GM12892 (cell line): ENCODE results near the gene ERFL.
A peak's percentile ranks its signal among the peaks of the same experiment; 100 is the strongest.

ENCODE experiments used
- DNase-seq: peaks from one replicate; pipeline ENCODE4 v3.0.0; 2011; ENCODE audit not compliant: insufficient read length
- FAIRE-seq: peaks from 2 replicates; lab custom pipeline; 2011; peaks lifted over from hg19 to GRCh38; lab: Jason Lieb, UNC
- POLR2A ChIP-seq: IDR thresholded peaks from 2 replicates; pipeline ENCODE4 v1.6.1; 2011; ENCODE audit warnings: low read depth, low read length, control low read depth
- POLR2AphosphoS5 ChIP-seq: IDR thresholded peaks from 2 replicates; pipeline ENCODE4 v1.6.1; 2011; ENCODE audit warnings: low read depth, low read length, control low read depth
- TAF1 ChIP-seq: IDR thresholded peaks from 2 replicates; pipeline ENCODE4 v1.6.1; 2011; ENCODE audit warnings: low read depth, mild to moderate bottlenecking, control low read depth, low read length, borderline replicate concordance

The ERFL gene

DNA sequence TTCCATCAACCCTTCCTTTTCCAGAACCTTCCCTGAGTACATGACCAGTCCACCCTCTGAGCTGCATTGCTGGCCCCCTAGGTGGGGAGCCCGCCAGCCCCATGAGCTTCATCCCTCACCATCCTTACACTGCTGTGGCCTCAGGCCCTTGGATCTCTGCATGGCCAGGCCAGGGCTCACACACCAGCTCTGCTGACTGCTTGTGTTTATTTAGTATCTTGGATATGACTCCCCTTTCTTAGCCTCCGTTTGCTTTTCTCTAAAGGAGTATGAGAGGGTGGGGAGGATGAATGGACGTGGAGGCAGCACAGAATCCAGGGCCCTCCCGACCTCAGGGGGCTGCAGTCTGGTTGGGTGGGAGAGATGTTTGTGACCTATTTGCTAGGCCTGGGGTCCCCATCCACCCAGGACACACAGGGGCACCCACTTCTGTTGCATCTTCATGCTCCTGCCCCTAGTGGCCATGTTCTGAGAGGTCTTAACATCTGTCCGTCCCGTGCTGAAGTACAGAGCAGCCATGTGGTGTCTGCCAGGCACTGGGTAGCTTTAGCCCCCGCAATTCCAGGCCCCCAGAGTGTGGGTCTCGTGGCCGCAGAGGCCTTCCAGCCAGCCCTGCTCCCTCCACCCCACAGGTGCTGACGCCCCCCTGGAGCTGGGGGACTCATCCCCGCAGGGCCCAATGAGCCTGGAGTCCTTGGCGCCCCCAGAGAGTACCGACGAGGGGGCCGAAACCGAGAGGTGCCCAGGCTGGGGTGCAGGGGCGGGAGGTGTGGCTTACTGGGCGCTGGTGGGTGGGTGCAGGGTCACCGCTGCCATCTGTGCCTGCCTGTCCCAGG, 32.3 kb downstream of the ERFL start:
- DNase-seq (no peak), FAIRE-seq (no peak)
- TF ChIP-seq POLR2A (no peak), POLR2AphosphoS5 (no peak), TAF1 (no peak)

DNA sequence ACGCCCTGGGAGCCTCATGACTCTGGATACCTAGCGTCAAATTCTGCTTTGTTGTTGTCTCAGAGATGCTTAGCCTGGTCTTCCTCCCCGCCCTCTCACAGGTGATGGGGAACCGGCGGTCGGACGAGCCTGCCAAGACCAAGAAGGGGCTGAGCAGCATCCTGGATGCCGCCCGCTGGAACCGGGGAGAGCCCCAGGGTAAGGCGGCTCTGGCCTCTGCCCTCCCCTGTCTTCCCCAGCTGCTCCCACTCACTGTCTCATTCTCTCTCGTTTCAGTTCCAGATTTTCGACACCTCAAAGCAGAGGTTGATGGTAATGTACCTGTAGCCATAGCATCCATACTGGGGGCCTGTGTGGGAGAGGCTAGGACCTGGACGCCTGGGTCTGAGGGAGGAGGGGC, 33.9 kb downstream of the ERFL start:
- FAIRE-seq = no peak
- TF ChIP-seq POLR2A (no peak), POLR2AphosphoS5 (no peak), TAF1 (no peak)

DNA sequence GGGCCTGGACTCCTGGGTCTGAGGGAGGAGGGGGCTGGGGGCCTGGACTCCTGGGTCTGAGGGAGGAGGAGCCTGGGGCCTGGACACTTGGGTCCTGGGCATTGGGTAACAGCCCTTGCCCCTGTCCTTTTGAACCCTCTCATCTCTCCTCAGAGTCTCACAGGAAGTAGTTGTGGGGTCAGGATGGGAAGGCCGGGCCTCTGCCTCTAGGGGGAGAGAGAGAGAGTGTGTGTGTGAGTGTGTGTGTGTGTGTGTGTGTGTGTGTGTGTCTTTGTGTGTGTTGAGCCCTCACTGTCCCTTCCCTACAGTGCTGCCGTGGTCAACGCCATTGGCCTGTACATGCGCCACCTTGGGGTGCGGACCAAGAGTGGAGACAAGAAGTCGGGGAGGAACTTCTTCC, 34.4 kb downstream of the ERFL start:
- TF ChIP-seq POLR2AphosphoS5 (no peak), POLR2A (no peak), TAF1 (no peak)
- FAIRE-seq = peak; percentile 21
- no peak for DNase-seq

More for the DNA sequence above, 33.9 kb downstream of the ERFL start:
- DNase-seq = no peak

DNA sequence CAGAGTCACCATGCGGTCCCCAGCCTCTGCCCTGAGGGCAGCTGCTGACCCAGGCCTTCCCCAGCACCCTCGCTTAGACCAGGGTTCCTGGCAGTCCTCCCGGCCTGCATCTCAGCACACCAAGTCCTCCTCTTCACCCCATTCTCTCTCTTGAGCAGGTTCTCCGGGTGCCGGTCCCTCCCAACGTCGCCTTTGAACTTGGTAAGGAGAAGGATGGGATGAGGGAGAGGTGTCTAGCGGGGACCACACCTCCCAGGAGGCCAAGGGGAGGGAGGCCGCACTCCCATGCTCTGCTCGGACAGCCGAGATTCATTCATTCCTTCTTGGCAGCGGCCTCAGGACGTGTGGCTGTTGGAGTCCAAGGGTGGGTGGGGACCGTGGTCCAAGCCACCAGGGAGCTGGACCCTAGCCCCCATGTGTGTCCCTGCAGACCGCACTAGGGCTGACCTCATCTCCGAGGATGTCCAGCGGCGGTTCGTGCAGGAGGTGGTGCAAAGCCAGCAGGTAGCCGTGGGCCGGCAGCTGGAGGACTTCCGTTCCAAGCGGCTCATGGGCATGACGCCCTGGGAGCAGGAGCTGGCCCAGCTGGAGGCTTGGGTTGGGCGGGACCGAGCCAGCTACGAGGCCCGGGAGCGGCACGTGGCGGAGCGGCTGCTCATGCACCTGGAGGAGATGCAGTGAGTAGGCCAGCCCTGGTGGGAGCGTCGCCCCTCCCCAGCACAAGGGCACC, 35.9 kb downstream of the ERFL start:
- no peak for FAIRE-seq
- no peak for TF ChIP-seq POLR2A
- no peak for TF ChIP-seq POLR2AphosphoS5
- TF ChIP-seq TAF1 = no peak
- no peak for DNase-seq

DNA sequence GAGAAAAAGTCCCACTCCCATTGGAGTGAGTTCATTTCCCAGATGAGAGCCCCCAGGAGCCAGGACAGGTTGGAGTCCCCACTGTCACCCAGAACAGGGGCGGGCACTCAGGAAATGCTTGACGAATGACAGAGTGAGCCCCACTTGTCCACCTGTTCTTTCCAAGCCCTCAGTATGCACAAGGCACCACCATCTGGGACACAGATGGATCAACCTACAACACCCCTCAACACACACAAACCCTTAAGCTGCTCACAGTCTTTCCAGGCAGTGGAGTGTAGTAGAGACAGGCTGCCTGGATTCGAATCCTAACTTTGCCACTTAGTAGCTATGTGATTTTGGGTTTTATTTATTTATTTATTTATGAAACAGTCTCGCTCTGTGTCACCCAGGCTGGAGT, 37.3 kb downstream of the ERFL start:
- DNase-seq (no peak), FAIRE-seq (no peak)
- TF ChIP-seq POLR2AphosphoS5 = 0 out of 2 replicates have a peak, but pooled peaks have one; percentile 35
- no peak for TF ChIP-seq TAF1
- TF ChIP-seq POLR2A = peak; percentile 29; the same call in 1 of the 2 replicates

DNA sequence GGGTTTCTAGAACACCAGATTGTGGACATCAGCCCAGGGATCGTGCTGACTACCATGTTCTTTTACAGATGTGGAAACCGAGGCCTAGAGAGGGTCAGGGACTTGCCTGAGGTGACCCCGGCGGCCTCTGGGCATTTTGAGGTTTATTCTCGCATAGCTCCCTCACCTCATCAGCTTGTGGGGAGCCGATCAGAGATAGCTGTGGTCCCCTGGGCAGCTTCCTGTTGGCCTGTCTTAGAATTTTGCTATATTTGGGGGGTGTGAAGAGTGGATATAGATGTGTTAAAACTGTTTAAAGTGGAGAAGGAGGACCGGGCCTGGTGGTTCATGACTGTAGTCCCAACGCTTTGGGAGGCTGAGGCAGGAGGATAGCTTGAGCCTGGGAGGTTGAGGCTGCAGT, 38.4 kb downstream of the ERFL start:
- TF ChIP-seq POLR2AphosphoS5 (no peak), POLR2A (no peak), TAF1 (no peak)
- no peak for FAIRE-seq
- no peak for DNase-seq

DNA sequence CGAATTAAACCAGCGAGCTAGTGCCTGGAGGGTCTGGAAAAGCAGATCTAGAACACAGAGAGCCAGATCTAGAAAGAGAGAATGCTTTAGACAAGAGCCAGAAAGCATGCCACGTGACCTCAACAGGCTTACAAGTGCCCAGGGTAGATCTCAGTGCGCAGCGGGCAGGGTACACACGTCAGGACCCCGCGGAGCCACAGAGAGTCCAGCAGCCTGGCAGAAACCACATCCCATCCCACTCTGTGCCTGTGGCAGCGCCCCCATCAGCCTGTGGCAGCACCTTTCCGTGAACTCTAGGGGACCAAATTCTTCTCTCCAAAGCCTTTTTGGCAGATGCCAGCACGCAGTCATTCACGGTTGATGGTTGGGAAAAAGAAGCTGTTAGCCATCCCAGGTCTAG, 39.3 kb downstream of the ERFL start:
- DNase-seq (no peak), FAIRE-seq (no peak)
- TF ChIP-seq POLR2A (no peak), TAF1 (no peak), POLR2AphosphoS5 (no peak)

DNA sequence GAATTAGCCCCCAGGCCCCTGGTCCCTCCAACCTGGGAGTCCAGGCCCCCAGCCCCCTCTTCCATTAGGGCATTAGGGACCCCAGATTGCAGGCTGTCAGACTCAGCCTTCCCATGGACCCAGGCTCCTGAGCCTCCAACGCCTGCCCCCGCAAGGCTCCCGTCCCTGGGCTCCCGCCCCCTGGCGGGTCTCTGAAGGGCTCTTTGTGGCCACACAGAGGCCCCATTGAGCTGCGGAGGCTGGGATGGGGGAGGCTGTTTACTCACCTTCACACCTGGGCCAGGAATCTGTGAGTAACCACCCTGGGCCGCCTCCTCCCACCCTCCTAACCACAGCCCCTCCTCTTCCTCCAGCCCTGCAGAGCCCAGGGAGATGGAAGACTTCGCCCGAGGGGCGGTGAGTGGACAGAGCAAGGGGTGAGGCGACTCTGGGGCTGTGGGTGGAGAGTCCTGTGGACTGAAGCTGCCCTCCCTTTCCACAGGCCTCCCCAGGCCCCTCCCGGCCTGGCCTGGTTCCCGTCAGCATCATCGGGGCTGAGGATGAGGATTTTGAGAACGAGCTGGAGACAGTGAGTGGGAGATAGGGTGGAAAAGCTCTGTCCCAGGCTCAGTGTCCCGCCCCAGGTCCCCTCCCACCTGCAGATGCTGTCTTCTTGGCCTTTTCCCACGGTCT, 40.4 kb downstream of the ERFL start:
- DNase-seq (no peak), FAIRE-seq (peak; percentile 71)
- TF ChIP-seq TAF1 (no peak), POLR2A (no peak; the same call in 1 of the 2 replicates), POLR2AphosphoS5 (no peak)

DNA sequence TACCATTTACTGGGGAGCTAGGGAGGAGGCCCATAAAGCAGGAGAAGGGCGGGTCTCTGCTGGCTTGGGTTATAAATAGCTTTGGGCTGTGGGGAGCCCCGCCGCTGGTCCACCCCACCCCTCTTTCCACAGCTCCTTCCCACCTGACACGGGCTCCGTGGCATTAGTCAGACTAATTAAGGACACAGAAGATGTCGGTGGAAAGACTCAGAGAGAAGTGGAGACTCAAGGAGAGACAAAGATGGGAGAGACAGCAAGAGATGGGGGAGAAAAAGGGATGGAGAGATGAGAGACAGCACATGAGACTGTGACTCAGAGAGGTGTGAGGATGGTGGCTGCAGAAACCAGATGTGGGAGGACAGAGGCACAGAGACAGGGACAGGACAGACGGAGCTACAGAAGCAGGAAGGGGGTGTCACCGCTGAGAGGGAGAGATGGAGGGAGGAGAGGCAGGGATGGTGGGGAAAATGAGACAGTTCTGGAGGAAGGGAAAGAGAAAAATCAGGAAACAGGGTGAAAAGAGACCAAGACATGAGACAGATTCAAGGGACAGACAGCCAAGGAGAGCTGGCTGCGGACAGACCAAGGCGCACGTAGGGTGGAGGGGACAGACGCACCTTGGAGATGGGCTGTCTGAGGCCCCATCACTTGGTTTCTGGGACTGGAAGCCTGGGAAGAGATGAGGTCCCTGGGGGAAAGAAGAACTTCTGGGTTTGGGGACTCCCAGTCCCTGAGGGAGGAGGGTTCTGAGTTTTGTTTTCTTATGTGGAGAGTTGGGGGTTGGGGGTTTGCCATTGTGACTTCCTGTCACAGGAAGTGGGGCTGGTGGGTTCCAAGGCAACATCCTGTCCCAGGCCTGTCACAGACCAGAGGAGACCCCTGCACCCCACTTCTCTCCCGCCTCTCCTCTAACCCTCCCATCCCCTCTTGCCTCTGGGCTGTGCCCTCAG, 41.2 kb downstream of the ERFL start:
- FAIRE-seq (peak; percentile 87), DNase-seq (no peak)
- TF ChIP-seq POLR2A (no peak; the same call in 1 of the 2 replicates), POLR2AphosphoS5 (peak; percentile 62; the same call in 1 of the 2 replicates), TAF1 (peak; percentile 26; the same call in 1 of the 2 replicates)

DNA sequence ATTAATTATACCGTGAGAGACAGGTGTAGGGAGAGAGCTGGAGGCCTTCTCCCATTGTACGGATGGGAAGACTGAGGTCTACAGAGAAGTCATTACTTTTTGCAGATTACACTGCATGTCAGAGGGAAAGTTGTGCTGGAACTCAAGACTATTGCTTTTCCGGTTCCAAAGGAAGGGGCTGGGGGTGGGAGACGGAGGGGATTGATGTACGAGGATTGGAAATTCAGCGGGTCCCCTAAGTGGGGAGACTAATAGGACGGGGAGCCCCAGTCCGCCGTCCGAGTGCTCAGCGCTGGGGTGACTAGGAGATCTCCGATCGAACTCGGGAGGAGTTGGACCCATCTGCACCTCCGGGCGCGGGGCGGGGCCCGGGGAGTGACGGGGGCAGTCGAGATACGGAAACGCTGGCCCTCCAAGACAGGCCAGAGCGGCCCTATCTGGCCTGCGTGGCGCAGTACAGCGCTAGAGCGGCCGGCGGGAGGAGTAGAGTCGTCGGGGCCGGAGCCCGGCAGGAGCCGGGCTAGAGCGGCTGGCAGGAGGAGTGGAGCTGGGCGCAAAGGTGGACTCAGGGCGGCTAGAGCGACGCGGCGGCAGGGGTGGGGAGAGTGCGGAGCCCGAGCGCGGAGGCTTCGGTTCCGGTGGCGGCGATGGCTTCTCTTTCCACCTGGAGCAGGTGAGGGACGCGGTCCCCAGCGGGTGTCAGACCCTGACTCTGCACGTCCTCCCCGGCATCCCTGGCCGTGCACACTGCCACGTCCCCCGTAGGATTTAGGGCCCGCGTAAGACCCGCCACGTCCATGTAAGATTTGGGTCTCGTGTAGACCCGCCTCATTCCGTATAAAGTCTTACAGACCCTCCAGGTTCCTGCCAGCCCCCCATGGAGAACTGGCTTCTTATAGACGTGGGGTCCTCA, 44.2 kb downstream of the ERFL start:
- FAIRE-seq = peak; percentile 99
- TF ChIP-seq TAF1 = peak; percentile 83
- TF ChIP-seq POLR2A = peak; percentile 89
- TF ChIP-seq POLR2AphosphoS5 = peak; percentile 85
- peak; percentile 99 for DNase-seq
